Mammary epithelial cell (primary cell): Measurements from ENCODE around the gene PSD2.

Source experiments
- EZH2 ChIP-seq: IDR thresholded peaks from 2 replicates; pipeline ENCODE4 v1.6.1; 2012; ENCODE audit warnings: low read length, inconsistent platforms, borderline replicate concordance
- TF ChIP-seq, protein P1 (sequence below), 2 donors: IDR thresholded peaks in 1 of 2; conservative IDR thresholded peaks in 1 of 2; 2 replicates each; pipeline ENCODE4 v1.5.1; 2011 to 2012; ENCODE audit warnings: inconsistent platforms in 2 of 2, low read length in 2 of 2, mild to moderate bottlenecking in 2 of 2, control low read depth in 1 of 2, low read depth in 1 of 2; ENCODE audit not compliant: insufficient read depth in 1 of 2; ENCODE audit errors: extremely low read depth in 1 of 2

DNA sequence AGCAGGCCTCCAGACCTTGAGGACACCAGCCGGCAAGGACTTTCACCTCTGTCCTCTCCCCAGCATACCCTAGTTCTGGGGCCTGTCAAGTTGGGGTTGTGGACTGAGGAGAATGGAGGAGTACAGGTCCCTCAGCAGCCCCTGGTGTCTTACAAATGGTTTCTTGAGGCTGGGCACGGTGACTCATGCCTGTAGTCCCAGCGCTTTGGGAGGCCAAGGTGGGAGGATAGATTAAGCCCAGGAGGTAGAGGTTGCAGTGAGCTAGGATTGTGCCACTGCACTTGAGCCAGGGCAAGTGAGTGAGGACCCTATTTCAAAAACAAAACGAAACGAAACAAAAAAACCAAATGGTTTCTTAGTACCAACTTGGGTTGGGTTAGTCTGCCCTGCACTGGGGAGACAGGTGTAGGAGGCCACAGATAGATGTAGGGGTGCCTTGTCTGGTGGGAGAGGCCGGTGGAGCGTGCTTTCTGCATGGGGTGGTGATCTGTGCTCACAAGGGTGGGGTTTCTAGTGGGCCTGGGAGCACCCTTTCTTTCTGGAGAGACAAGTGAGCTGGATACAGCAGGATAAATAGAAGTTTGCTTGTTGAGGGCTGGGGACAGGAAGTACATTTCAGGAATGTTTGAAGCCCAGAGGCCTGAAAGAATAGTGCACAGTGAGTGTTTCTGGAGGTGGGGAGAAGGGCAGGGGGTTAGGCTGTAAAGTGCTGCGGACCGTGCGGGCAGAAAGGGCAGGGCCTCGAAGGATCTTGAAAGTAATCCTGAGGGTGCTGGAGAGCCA lies 37.7 kb upstream of the PSD2 start:
- TF ChIP-seq, protein P1, sequence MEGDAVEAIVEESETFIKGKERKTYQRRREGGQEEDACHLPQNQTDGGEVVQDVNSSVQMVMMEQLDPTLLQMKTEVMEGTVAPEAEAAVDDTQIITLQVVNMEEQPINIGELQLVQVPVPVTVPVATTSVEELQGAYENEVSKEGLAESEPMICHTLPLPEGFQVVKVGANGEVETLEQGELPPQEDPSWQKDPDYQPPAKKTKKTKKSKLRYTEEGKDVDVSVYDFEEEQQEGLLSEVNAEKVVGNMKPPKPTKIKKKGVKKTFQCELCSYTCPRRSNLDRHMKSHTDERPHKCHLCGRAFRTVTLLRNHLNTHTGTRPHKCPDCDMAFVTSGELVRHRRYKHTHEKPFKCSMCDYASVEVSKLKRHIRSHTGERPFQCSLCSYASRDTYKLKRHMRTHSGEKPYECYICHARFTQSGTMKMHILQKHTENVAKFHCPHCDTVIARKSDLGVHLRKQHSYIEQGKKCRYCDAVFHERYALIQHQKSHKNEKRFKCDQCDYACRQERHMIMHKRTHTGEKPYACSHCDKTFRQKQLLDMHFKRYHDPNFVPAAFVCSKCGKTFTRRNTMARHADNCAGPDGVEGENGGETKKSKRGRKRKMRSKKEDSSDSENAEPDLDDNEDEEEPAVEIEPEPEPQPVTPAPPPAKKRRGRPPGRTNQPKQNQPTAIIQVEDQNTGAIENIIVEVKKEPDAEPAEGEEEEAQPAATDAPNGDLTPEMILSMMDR (conservative IDR thresholded peaks at IDR 0.05 in 1 of 2, IDR thresholded peaks at IDR 0.05 in 1 of 2; ENCODE audit: extremely low read depth in 1 of 2, insufficient read depth in 1 of 2, low read depth in 1 of 2, low read length in 2 of 2), result no peak
- no peak for TF ChIP-seq EZH2
